Fibroblast of upper back skin (primary cell): ENCODE results near the gene HDAC9.
A peak's percentile ranks its signal among the peaks of the same experiment; 100 is the strongest.

Experiments
- DNase-seq: peaks from one replicate; pipeline ENCODE4 v3.0.0-alpha.2; 2013

The HDAC9 gene

DNA sequence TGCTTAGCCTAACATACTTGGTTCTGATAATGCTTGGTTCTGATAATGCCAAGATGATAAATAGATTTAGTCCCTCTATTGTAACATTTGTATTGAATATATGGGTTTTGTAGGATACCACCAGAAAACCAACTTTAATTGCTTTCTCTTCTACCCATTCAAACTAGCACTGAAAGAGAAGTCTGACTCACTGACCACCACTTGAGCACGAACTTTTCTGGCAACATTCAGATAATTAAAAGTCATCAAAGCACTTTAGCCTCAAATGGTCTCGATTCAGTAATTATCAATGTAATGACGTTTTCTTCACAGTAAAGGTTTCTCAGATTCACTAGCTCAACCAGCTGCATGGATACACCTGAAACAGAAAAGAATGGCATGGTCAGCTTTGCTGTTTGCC, 63.0 kb downstream of the HDAC9 start:
- no peak for DNase-seq

DNA sequence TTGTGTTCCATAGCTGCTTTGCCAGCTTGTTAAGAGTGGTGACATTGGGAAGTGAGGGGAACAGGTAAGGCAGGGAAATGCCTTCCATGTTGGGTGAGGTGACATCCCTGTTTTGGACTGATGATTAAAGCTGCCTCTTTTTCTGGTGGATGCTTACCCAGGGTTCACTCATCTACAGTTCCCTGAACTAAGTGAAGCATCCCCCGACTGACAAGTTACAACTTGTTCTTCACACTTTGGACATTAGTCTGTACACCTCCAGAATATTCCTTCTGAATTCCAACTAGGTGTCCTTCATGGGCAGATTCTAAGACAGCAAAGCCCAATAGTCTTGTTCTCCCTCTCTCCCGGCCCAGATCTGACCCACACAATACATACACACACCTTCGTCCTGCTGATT, 63.4 kb downstream of the HDAC9 start:
- no peak for DNase-seq

DNA sequence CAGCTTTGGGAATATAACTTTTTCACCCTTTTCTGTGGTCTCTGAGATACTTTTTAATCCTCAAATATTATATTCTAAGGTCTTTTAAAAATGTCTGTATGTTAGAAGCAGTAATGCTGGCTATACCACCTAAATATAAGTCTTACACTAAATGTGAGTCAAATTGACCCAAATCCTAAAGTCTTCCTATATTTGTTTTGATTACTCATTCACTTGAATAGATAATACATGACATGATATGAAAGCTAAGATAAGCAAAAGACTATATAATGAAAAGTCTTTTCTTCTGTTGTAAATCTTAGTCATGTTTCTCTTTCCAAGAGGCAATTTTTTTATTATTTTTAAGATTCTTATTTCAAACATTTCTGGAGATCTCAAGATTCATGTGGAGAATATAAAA, 64.2 kb downstream of the HDAC9 start:
- DNase-seq = no peak

DNA sequence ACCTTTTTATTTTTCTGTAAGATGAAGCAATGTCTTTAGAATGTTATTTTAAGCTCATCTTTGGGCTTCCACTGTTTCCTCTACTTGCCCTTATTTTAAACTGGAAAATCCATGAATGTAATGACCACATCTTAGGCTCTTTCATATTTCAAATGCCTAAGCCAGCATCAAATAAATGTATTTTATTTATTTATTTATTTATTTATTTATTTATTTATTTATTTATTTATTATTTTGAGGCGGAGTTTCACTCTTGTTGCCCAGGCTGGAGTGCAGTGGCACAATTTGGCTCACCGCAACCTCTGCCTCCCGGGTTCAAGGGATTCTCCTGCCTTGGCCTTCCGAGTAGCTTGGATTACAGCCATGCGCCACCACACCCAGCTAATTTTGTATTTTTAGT, 69.2 kb downstream of the HDAC9 start:
- no peak for DNase-seq

DNA sequence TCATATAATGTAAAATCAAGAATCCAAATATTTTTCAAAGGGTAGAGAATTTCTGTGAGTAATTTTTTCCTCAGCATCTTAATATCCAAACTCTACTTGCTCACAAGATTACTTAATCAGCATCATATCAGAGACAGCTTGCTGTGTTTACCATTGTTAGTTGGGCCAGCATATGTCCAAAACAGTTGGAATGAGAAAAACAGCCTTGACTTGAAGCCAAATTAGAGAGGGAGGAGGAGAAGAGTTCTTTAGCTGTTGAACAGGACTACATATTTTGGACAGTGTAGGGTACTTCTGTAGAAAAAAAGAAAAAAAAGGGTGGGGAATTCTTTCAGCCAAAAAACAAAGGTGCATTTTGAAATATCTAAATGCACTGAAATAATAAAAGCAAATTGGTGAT, 69.8 kb downstream of the HDAC9 start:
- no peak for DNase-seq

DNA sequence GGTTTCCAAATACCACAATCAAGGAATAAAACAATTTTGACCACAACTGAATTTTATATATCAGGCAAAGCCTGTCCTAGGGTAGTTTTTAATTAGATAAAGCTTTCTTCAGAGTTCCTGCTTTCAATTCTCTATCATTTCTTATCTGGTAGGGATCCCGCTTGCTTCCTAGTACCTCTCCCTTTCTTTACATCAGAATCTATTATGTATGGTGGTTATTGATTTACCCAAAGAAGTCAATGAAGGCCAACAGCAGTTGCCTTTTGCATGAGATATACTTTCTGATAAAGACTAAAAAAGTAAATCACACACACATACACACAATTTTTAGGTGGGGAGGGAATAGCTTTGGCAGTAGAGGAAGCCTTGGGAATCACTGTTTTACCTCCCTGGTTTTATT, 70.7 kb downstream of the HDAC9 start:
- no peak for DNase-seq

DNA sequence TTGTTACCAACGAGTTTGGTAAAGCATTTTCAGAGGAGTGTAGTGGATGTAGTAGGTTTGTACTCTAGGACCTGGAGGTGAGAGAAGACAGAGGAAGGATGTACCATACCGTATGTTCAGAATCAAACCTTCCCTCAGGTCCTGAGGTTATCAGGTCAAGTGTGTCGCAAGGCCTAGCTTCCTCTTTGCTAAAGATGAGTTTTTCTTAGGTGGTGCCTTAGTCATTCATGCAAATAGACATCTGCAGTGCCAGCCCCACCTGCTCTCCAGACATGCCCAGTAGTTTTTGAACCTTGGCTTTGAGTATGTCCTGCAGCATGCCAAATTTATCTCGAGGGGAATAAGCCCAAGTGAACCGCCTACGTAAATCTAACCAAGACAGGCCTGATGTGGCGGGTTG, 71.3 kb downstream of the HDAC9 start:
- no peak for DNase-seq

DNA sequence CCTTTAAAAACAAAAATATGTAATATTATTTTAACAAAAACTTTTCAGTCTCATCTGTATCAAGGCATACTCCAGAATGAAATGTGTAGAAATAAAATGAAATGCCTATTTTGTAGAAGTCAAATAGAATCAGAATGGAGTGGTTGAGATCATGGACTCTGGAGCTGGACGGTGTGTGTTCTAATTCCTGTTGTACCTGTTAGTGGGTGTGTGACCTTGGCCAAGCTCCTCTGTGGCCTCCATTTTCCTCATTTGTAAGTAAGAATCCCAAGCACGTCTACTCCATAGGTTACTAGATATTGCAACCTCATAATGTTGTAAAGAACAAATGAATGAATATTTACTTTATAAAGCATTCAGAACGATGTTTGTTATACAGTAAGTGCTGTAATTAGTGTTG, 74.9 kb downstream of the HDAC9 start:
- DNase-seq = no peak

DNA sequence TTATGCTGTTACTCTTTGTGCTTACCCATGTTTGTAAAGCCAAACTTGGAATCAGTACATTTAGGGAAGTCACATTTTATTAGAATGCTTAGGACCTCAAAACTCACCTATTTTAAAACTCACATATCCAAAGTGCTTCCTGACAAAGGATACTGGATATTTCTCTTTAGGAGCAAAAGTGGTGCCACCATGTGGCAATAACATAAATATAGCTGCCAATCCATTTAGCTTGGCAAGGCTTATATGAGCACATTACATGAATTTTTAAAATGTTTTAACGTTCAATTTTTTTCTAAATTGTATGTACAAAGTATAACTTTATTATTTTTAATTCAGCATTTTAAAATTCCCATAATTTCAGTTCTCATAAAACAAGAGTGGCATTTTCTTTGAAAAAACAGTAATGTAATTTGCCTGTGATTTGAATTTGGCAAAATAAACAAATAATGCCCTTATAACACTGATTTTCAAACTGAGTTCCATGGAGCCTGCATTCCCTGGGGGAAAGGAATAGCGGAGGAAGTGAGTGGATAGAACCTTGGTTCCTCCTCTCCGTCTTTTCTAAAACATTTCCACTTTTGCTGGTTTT, 75.4 kb downstream of the HDAC9 start:
- DNase-seq = peak; percentile 67

DNA sequence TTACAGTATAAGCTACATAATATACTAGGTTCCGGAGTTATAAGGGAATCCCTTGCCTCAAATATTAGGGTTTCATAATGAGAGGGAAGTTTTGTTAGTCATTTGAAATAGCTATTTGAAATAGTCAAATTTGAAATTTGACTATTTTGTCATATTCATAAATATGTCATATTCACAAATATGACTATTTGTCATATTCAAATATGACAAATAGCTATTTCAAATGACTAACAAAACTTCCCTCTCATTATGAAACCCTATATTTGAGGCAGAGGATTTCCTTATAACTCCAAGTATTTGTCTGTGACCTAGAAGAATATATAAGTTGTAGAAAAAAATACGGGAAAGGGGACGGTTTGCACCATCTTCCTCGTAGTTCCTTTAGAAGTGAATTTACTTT, 76.6 kb downstream of the HDAC9 start:
- DNase-seq = no peak

DNA sequence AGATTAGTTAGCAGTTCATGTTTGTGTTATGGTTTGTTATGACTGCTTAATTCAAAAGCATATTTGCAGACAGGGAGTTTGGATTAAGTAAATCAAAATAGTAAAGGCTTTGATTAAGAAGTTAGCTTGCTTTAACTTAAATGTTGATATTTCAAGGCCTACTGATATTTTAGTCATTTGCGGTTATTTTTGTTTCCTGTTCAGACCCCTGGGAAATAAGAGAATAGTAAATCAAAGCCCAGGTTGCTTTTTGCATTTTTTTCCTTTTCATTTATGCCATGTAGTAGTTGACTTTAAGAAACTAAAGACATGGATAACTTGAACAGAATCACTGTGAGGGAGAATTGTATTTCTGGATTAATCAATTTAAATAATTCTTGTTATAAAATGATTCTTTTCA, 77.3 kb downstream of the HDAC9 start:
- no peak for DNase-seq

DNA sequence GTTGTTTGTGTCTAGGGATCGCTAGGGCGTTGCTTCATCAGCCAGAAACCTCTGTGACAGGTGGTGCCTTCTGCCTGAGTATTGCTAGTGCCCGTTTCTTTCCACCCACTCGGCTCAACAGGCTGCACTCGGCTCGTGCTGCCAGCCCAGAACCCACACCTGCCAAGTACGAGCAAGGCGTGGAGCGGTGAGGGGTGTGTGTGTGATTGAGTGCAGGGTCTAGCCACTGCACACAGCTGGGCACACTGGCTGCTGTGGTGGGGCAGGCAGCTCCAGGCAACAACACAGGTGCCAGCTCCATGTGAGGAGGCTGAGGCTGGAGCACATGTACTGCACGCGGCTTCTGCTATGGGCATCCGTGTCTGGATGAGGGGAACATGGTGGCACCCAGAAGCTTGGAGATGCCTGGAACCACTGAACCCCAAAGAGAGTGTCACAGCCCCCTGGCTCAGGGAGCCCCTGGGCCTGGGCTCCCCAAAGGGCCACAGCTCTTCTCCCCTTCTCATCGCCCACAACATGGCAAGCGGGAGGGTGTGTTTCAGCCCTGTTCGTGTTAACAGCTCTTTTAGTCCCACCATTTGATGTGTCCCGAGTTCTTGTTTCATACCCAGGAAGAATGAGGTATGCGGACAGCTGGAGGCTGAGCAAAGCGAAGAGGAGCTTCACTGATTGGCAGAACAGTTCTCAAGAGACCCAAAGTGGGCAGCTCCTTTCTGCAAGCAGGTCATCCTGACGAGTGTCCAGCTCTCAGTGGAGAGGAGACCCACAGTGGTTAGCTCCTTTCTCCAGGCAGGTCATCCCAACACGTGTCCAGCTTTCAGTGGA, 78.1 kb downstream of the HDAC9 start:
- DNase-seq = no peak

DNA sequence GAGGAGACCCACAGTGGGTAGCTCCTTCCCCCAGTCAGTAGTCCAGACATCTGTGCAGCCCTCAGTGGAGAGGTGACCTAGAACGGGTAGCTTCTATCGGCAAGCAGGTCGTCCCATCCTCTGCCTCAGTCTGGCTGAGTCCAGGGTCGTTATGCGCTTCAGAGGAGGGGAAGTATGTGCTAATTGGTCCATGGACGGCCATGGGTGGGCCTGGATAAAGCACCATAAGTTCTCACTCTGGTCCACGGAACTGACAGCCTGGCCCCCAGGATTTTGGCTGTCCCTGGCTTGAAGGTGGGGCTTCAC, 78.6 kb downstream of the HDAC9 start:
- no peak for DNase-seq

DNA sequence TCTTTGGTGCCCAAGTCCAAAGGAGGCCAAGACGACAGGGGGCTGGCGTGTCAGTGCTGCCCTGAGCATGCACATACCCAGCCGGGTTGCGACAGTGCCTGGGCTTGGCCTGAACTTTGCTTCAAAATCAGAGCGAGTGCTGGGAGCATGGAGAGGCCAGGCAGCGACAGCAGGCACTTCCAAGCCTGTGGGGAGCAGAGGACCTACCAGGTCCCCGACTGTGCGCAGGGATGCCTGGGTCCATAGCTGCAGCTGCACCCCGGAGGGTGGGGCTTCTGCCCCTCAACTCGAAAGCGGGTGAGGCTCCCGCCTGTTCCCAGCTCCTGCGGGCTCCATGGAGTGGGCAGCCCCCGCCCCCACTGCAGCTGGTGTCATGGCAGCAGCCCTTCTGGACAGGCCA, 79.1 kb downstream of the HDAC9 start:
- no peak for DNase-seq

DNA sequence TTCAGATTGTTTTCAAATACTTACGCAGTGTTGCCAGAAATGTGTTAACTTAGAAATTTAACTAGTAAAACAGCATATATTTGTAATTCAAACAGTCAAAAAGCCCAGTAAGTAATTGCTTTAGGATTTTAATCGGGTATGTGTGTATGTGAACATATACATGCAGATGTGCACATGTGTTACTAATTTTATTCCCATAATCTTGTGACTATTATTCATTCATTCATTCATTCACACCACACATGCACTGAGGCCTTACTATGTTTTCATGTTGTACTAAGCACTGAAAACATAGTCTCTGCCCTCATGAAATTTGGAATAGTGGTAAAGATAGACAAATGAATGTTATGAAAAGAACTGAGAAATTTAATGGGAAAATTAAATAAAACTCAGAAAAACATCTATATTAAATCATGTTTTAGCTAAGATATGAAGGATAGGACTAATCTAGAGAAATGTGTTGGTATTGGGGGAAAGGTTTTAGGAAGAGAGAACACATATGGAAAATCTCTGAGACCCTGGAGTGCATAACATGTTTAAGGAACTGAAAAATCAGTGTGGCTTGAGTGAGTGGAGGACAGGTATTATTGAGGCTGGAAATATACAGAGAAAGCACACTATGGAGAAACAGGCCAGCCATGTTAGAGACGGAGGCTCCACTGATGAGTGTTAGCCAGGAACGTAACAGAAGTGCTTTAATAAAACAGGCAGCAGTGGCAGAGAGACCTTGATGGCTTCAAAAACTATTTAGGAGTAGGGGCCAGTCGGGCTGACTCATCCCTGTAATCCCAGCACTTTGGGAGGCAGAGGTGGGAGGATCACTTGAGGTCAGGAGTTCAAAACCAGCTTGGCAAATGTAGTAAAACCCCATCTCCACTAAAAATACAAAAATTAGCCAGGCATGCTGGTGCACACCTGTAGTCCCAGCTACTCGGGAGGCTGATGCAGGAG, 80.3 kb downstream of the HDAC9 start:
- no peak for DNase-seq

DNA sequence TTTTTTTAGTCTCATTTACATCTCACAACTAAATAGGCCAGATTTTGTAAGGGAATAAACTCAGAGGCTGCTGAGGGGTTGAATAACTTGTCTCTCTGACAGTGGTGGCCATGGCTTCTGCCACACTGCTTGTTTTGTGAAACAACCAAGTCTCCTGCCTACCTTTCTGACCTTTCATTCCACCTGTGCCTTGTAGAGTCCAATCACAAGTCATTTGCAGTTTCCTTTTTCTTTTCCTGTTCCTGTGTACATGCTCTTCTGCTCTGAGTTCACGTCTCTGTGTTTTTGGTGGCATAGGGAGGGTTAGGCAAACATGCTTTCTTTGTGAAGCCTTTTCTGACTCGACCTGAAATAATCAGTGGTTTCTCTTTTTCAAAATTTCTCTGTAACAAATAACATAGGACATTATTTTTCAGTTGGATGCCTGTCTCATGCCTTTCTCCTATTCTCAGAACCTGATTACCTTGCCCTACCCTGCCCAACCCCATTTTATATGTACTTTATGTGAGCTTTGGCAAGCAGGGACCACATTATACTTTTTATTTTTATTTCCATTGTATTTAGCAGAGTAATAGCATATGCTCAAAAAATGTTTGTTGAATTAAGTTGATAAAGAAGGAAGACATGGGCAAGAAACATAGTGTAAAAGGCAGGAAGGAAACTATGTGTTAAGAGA, 81.7 kb downstream of the HDAC9 start:
- DNase-seq = no peak

DNA sequence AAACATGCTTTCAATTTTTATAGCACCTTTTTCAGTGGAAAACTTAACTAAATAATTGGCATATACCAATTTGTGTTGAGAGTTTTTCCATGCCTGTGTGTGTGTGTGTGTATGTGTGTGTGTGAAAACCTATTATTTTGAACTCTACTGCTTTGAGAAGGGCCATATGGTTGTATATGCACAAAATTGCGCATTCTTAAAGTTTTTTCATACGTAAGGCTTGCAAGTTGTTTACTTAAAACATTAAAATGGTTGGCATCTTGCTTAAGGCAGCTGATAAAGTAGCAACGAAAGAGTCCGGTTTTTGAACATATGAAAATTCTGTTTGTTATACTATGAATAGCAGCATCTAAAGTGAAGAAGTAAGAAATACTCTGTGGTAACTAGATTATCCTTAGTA, 84.1 kb downstream of the HDAC9 start:
- DNase-seq = no peak

DNA sequence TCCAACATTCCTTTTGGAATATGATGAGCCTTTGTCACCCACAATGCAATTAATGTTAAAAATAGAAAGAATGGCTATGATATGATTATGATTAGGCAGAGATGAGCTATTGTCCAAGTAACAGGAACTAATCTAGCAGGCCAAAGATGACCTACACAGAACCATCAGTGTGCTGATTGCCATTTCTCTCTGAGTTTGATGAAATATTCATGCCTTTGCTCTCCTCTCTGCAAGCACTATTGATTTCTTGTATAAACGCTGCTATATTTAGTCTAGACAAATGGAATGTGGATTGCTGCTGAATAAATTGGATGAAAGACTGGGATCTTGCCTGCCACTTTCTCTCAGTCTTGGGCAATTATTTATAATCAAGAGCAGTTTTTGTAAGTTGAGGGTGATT, 85.4 kb downstream of the HDAC9 start:
- peak; percentile 40 for DNase-seq

DNA sequence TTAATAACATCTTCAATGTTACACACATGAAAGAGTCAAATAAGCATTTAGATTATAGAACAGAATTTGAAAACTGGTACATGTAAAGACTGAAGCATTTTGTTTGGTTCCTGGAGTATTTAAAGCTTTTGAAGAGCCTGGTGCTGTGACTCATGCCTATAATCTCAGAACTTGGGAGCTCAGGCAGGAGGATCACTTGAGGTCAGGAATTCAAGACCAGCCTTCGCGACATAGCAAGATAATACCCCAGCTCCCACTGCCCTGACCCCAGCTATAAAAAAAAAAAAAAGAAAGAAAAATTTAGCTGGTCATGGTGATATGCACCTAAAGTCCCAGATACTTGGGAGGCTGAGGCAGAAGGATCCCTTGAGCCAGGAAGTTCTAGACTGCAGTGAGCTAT, 87.8 kb downstream of the HDAC9 start:
- DNase-seq = peak; percentile 59

DNA sequence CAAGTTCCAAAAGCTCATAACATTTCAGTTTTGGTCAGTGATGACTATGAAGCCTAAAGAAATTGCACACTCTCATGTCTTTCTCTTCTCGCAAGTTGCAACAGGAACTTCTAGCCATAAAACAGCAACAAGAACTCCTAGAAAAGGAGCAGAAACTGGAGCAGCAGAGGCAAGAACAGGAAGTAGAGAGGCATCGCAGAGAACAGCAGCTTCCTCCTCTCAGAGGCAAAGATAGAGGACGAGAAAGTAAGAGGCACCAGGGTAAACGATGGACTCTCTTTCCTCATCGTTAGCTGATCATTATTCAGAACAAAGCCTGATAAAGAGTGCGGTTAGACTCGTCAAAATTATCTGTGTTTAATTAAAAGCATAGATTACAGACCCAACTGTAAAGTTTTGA, 94.7 kb downstream of the HDAC9 start:
- no peak for DNase-seq

DNA sequence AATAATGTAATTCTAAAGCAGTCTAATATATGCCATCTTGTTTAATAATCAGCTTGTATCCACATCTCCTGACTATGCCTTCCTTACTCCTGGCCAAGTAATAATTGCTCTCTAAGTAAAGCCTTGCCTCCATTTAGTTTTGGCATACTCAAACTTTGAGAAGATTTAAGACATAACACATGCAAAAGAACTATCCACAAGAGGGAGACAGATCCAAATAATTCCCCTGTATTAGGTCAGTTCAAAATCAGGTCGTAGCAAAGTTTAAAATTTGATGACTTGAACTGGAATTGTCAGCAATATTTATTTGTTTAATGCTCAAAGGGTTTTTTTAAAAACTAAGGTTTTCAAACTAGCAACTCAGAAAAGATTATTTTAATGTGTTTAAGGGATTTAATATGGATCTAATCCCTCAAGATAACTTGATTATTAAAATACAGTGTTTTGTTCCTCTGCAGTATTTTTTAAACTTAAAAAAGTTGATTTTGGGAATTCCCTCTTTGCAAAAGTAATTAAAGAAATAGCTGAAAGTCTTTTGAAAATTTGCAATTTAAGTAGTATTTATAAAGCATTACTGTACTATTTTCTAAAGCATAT, 95.3 kb downstream of the HDAC9 start:
- DNase-seq = peak; percentile 76

DNA sequence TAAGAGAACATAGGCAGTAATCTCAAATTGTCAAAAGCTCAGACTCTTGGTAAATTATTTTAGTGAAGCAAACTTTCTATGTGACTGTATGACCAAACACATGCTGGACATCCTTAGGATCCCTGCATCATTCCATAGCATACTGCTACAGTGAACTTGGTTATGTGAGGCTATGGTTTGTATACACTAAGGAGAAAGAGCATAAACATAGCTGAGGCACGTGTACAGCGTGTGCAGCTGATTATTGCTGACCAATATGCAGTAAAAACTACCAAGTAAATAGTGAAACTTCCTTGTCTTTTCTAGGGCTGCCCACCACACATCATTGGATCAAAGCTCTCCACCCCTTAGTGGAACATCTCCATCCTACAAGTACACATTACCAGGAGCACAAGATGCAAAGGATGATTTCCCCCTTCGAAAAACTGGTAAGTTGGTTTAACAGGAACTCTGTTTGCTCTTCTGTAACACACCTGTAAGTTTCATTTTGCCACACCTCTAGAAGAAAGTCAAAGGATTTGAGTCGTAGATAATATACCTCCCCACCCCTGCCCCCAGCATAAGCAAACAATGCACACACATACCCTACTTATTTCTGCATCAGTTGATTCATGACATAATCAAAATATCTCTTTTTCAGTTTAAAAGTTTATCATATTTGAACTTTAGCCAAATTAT, 98.2 kb downstream of the HDAC9 start:
- DNase-seq = no peak
